NCI-H2171 treated with DMSO at 0.1 percent for 48 hours (cell line): ENCODE results near the gene SPATA3.

Experiments used
- DNase-seq: peaks from one replicate; lab custom pipeline; 2025; lab: John Stamatoyannopoulos, UW

Gene SPATA3

DNA sequence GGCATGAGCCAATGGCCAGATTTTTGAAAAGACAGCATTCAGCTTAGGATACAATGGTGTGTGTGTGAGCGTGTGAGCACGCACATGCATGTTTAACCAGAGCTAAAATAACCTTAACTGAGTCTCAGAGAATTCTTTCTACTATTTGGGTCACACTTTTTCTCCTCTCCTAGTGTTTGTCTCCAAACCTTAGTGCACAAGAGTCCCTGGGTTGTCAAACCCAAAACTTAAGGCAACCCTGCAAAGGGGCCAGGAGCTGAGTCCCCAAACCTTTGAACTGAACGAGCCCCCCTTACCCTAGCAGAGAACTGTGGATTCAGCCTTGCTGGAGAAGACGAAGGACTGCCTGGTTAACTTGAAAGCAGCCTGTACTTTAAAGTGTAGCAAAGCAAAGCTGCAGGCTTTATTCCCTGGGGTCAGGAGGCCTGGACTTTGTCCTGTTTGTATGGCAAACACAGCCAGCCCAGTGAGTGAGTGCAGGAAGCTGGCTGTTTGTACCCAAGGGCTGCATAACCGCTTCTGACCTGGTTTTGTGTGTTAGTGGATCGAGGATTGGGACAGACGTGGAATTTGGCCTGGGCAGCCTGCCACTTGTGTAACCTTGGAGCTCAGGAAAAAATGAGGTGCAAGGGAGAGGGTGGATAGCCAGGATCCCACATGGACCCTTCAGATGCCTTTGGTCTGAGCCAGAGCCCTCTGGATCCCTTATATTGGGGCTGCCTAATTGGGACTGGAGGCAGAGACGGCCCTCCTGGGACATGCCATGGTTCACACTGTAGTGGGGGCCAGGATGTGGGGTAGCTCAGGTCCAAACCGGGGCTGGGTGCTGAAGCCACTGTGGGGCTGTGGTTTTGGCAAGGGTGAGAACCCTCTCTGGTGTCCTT lies 54.3 kb downstream of the SPATA3 start:
- DNase-seq, result no peak

DNA sequence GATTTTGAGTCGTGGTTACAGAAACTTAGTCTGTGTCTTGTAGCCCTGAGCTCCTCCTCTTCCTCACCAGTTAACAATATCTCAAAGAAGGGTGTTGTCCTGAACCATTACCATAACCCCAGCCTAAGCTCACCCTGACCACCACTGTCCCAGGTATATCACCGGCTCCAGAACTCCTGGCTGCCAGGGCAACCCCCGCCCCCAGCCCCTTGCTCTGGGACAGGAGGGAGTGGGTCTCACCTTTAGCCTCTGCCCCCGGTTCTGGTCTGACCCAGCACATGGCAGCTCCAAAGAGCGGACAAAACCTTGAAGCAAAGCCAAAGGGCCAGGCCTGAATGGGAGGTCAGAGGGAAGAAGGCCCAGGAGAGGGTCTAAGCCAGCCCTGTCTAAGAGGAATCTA lies 55.2 kb downstream of the SPATA3 start:
- DNase-seq, result no peak

DNA sequence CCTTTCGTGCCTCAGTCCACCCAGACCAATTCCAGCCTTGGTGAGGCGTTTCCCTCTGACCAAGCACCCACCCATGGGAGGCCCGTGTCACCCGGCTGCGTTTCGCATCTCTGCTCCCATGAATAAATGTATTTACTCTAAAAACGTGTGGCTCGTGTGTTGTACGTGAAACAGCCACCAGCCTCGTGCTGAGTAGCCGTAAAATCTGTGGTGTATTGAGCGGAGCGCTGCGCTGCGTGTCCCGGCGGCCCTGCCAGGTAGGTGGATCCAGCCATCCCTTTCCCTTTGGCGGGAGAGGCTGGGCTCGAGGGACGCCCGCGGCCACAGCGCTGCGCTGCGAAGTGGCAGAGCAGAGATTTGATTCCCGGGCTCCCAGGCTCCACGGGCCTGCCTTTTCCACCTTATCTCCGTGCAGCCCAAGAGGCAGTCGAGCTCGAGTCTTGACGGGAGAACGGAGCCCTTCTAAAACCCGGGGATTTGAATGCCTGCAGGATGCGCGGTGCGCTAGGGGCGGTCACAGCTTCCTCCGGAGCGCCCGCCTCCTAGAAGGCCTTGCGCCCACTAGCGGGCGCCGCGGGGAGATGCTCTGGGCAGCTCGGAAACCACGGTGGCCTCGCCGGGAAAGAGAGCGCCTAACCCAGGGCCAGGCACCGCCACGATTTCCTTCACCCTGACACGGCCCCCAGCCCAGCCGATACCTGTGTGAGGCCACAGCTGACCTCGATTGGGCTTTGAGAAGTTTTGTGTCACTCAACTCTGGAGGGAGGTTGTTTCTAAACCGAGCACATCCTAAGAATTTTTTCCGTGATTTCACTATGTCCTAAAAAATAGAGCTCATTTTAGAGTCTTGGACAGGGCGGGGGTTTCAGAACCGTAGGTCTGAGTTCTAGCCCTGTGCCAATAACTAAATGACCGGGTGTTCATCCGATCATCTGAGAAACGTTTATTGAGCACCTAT lies 56.9 kb downstream of the SPATA3 start:
- DNase-seq, result peak; percentile 63

DNA sequence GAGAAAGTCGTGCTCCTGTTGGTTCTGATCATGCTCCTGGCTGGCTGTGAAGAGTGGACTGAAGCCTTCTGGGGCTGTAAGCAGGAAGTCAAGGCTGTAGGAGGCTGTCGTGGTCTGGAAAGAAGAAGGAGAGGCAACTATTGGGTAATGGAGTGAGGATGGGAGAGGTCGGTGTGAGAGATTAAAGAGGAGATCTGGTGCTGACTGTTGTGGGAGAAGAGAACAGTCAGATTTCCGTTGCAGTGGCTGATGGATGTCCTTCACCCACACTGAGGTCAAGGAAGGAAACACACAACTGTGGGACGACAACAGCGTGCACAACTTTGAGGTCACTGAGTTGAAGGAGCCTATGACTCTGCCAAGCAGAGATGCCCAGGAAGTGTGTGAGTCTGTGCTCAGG lies 57.9 kb downstream of the SPATA3 start:
- DNase-seq, result no peak

DNA sequence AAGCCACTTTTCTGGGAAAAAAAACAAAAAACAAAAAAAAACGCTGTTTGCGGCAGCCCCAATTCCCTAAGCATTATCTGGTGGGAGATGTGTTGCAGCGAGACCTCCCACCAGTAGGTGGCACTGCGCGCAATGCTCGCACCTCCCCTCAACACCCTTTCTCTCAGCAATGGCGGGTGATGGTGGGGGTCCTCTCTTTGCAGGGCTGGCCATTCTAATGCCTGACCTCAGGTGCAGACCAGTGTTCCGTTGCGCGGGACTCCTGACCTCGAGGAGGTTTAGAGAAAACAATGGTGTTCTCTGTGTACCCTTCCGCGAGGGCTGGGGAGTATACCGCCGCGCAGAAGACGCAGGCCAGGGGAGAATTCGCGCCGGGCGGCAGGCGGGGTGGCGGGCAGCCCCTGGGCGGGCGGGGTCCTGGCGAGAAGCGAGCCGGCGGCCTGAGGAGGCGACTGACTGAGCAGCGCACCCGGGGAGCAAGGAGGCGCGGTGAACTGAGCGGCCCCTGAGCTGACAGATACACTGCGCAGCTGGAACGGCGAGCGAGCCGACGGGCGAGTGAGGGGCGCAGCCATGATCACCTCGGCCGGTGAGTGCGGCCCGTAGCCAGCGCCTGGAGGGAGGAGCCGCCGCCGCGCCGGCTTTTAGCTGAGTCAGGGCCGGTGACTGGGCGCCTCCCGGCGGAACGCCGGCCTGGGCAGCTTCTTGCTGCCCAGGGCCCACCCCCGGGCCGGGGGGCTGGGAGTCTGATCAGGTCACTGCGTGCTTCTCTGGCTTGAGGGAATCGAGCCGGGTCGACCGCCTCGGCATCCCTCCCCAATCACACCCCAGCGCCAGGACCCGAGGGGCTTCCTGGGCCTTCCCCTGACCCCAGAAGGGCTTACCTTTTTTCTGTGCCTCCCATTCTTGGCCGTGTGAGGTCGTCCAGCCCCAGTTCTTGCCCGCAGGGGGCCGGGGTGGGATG lies 60.8 kb downstream of the SPATA3 start, which contains the start of gene PSMD1:
PSMD1 (plus strand) TSS at position 415 of the 964 bp plus-strand sequence; CDS start at position 574, 159 bp downstream.
- DNase-seq, result peak; percentile 68

DNA sequence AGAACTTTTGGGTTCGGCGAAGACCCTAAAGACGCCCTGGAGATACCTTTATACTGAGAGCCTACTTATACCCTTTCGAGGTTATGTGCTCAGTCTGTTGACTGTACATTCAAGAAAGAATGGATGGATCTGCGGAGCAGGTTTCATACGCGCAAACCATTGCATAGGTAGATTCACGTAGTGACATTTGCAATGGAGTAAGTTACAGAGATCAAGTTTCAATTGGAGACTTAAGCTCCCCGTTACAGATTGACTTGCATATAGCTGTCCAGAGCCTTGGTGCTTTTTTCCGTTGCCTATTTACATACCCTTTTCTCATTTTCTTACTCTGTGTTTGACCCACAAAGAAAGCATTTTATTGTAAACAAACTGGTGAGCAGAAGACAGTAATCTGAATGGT lies 61.7 kb downstream of the SPATA3 start:
- DNase-seq, result no peak
